K562 (cell line): ENCODE measurements around the gene SLC7A14. TPM values are rescaled to one million over a fixed set of nuclear protein-coding genes. Genes with fewer than 3 reads are reported as not detected.

ENCODE experiments used
- ATAC-seq: fragments of 200-7000 bp; cut with Tn5 transposase; 3 replicates; pipeline ENCODE4 v1.9.1; 2020; ENCODE audit warnings: moderate library complexity
- BruUV-seq: library from RNA; stranded (reverse); fragments of 400-500 nt; replicated peaks from 2 replicates; lab custom pipeline; 2021; lab: Mats Ljungman, UMichigan
- CTCF ChIA-PET: fragments of 300-600 bp; formaldehyde crosslinking; extraction: SDS; loops from one replicate; lab custom pipeline; 2021; ENCODE audit warnings: low intra/inter-chr PET ratio; lab: Yijun Ruan, JAX
- POLR2A ChIA-PET: fragments of 300-600, 350-650 bp; sonication (Branson Sonifier 250); formaldehyde crosslinking; extraction: SDS; loops from one replicate; lab custom pipeline; 2021; ENCODE audit warnings: antibody characterized with exemption, inconsistent platforms; lab: Yijun Ruan, JAX
- DNase-seq, 4 experiments: peaks; one replicate each; pipeline versions ENCODE4 v3.0.0 to v3.0.0-alpha.2; 2011 to 2018; ENCODE audit warnings: low spot score in 3 of 4, mixed read lengths in 3 of 4; ENCODE audit errors: extremely low read depth in 1 of 4
- FAIRE-seq: peaks from 2 replicates; lab custom pipeline; 2011; peaks lifted over from hg19 to GRCh38; lab: Jason Lieb, UNC
- H2AFZ ChIP-seq: 2 replicates; pipeline ENCODE4 v1.6.0; 2011; ENCODE audit warnings: low read depth, low read length, control low read depth, inconsistent platforms
- H3K27ac ChIP-seq: fragments of 200-600 bp; 3 replicates; pipeline ENCODE4 v1.8.0; 2011; ENCODE audit warnings: low read depth, mild to moderate bottlenecking, control low read depth, inconsistent platforms, low read length, moderate library complexity, mixed read lengths; ENCODE audit errors: extremely low read depth
- H3K27me3 ChIP-seq, 2 experiments: fragments of 300-600 bp in 1 of 2; 2 replicates in 1 of 2; 3 replicates in 1 of 2; pipeline versions ENCODE4 v1.6.0 to v1.8.0; 2011; ENCODE audit warnings: inconsistent platforms in 2 of 2, low read length in 2 of 2, mild to moderate bottlenecking in 1 of 2, mixed read lengths in 1 of 2, moderate library complexity in 1 of 2; ENCODE audit not compliant: control insufficient read depth in 2 of 2, insufficient read depth in 2 of 2
- H3K36me3 ChIP-seq: fragments of 300-600 bp; 3 replicates; pipeline ENCODE4 v1.8.0; 2011; ENCODE audit warnings: mild to moderate bottlenecking, low read length, inconsistent platforms; ENCODE audit not compliant: control insufficient read depth, insufficient read depth
- H3K4me1 ChIP-seq, 2 experiments: fragments of 200-600 bp in 1 of 2; replicated peaks in 1 of 2; 2 replicates in 1 of 2; 3 replicates in 1 of 2; pipeline versions ENCODE4 v1.5.1 to v1.8.0; 2011; ENCODE audit warnings: inconsistent platforms in 2 of 2, low read length in 2 of 2, mild to moderate bottlenecking in 1 of 2, mixed read lengths in 1 of 2, moderate library complexity in 1 of 2; ENCODE audit not compliant: control insufficient read depth in 2 of 2, insufficient read depth in 2 of 2
- H3K4me2 ChIP-seq: 2 replicates; pipeline ENCODE4 v1.6.1; 2011; ENCODE audit warnings: low read length, control low read depth, inconsistent platforms, mixed read lengths; ENCODE audit not compliant: insufficient read depth
- H3K4me3 ChIP-seq: fragments of 200-600 bp; sonication (generic), shearing (Covaris generic); 2 replicates; pipeline ENCODE4 v1.5.1; 2016; ENCODE audit warnings: control low read depth, inconsistent platforms
- H3K79me2 ChIP-seq: fragments of 200-600 bp; 3 replicates; pipeline ENCODE4 v1.8.0; 2011; ENCODE audit warnings: low read length, inconsistent platforms; ENCODE audit not compliant: control insufficient read depth, insufficient read depth
- H3K9ac ChIP-seq, 2 experiments: 2 replicates each; pipeline versions ENCODE4 v1.6.0 to v1.6.1; 2011; ENCODE audit warnings: low read depth in 2 of 2, low read length in 2 of 2, control low read depth in 1 of 2, inconsistent platforms in 1 of 2, mild to moderate bottlenecking in 1 of 2, mixed read lengths in 1 of 2; ENCODE audit not compliant: insufficient read depth in 1 of 2
- H3K9me1 ChIP-seq: one replicate; pipeline ENCODE4 v1.6.0; 2011; ENCODE audit warnings: inconsistent platforms, mild to moderate bottlenecking, low read length, moderate library complexity; ENCODE audit not compliant: control insufficient read depth, insufficient read depth
- H3K9me3 ChIP-seq: replicated peaks from 2 replicates; pipeline ENCODE4 v1.5.1; 2011; ENCODE audit warnings: low read depth, low read length, inconsistent platforms; ENCODE audit not compliant: control insufficient read depth, insufficient read depth
- H4K20me1 ChIP-seq: replicated peaks from 2 replicates; pipeline ENCODE4 v1.6.1; 2011; ENCODE audit warnings: low read length, inconsistent platforms, mixed read lengths; ENCODE audit not compliant: control insufficient read depth, insufficient read depth
- CAMTA2 ChIP-seq: fragments of 250-450 bp; sonication (Bioruptor Pico); conservative IDR thresholded peaks from 2 replicates; pipeline ENCODE4 v1.5.1; 2022
- COPS2 ChIP-seq: fragments of 450-650 bp; conservative IDR thresholded peaks from 2 replicates; pipeline ENCODE4 v1.6.1; 2016; ENCODE audit warnings: mild to moderate bottlenecking, moderate library complexity
- FOXK2 ChIP-seq, 2 experiments: fragments of 450-650 bp; IDR thresholded peaks in 1 of 2; conservative IDR thresholded peaks in 1 of 2; 2 replicates each; pipeline ENCODE4 v1.6.1; 2016; ENCODE audit warnings: low read depth in 2 of 2, mild to moderate bottlenecking in 1 of 2
- MCM5 ChIP-seq: fragments of 450-650 bp; IDR thresholded peaks from 2 replicates; pipeline ENCODE4 v1.6.1; 2016; ENCODE audit warnings: low read depth
- MYNN ChIP-seq, 2 experiments: sonication (generic); formaldehyde crosslinking in 1 of 2; IDR thresholded peaks; 2 replicates each; pipeline versions ENCODE4 v1.5.0 to v1.6.1; 2016 to 2020; ENCODE audit warnings: antibody characterized with exemption in 1 of 2, missing genetic modification reagents in 1 of 2
- NCOA6 ChIP-seq: fragments of 450-650 bp; IDR thresholded peaks from 2 replicates; pipeline ENCODE4 v1.6.1; 2017; ENCODE audit warnings: mild to moderate bottlenecking
- SNRNP70 ChIP-seq: fragments of 200-400 bp; formaldehyde crosslinking; optimal IDR thresholded peaks from 2 replicates; pipeline ENCODE3; 2017; ENCODE audit warnings: low read depth, low read length
- TCF15 ChIP-seq: fragments of 250-450 bp; sonication (Bioruptor Pico); IDR thresholded peaks from 2 replicates; pipeline ENCODE4 v1.8.0; 2022; ENCODE audit warnings: moderate library complexity, mild to moderate bottlenecking, inconsistent platforms
- TEAD4 ChIP-seq, 2 experiments: sonication (generic) in 1 of 2; formaldehyde crosslinking in 1 of 2; IDR thresholded peaks; 2 replicates each; pipeline versions ENCODE4 v1.6.1 to v1.8.0; 2012 to 2022; ENCODE audit warnings: borderline replicate concordance in 1 of 2, inconsistent platforms in 1 of 2, low read length in 1 of 2, mild to moderate bottlenecking in 1 of 2, missing genetic modification reagents in 1 of 2
- TSC22D4 ChIP-seq: fragments of 450-650 bp; IDR thresholded peaks from 2 replicates; pipeline ENCODE4 v1.6.1; 2016; ENCODE audit warnings: missing genetic modification characterization, missing biosample characterization, control low read depth
- ZBTB11 ChIP-seq, 3 experiments: fragments of 200-800 bp in 1 of 3; fragments of 250-450 bp in 1 of 3; fragments of 450-650 bp in 1 of 3; sonication (Bioruptor Pico) in 1 of 3; sonication (Bioruptor generic) in 1 of 3; formaldehyde crosslinking in 1 of 3; IDR thresholded peaks; 2 replicates each; pipeline versions ENCODE4 v1.6.1 to v1.8.0; 2016 to 2022; ENCODE audit warnings: mild to moderate bottlenecking in 2 of 3, missing genetic modification characterization in 2 of 3, missing compliant biosample characterization in 1 of 3, moderate library complexity in 1 of 3
- ZNF175 ChIP-seq: fragments of 200-800 bp; sonication (Bioruptor generic); IDR thresholded peaks from 2 replicates; pipeline ENCODE4 v1.6.1; 2016; ENCODE audit warnings: low read depth, mild to moderate bottlenecking, missing genetic modification characterization, missing compliant biosample characterization
- WGBS: fragments of 100-300 bp; shearing (Covaris generic); methylation state at CpG from one replicate; pipeline ENCODE4 v1.1.6; 2016; ENCODE audit warnings: low coverage, mixed read lengths; ENCODE audit not compliant: insufficient coverage; ENCODE audit errors: missing lambda C conversion rate; 5-methylcytosine and 5-hydroxymethylcytosine counted together
- in situ Hi-C: fragments of 300-500 bp; cut with MboI; formaldehyde crosslinking; loops from 4 replicates; pipeline ENCODE4 v1.15.0; 2018; ENCODE audit warnings: inconsistent platforms, mixed read lengths
- intact Hi-C: fragments of 100-400 bp; cut with micrococcal nuclease; formaldehyde crosslinking; loops from 2 replicates; pipeline ENCODE4 v1.14.2; 2022
- polyA plus RNA-seq, 8 experiments: library from polyadenylated mRNA; depleted of rRNA in 4 of 8; stranded (reverse) in 5 of 8; unstranded in 3 of 8; fragments of >200 nt; fragmentation: Nextera tagmentation in 2 of 8; fragmentation: Illumina TruSeq in 1 of 8; extraction: Ambion mirVana in 2 of 8; extraction: Trizol in 1 of 8; gene quantifications; 2 replicates each; pipeline versions ENCODE4 v1.2.1 to v1.2.3, GENCODE V29; 2011 to 2014; ENCODE audit warnings: inconsistent platforms in 1 of 8, missing spikeins in 1 of 8
- total RNA-seq, 7 experiments: library from RNA; depleted of rRNA in 6 of 7; stranded (reverse); fragments of >200 nt in 6 of 7; fragmentation: Illumina TruSeq in 2 of 7; extraction: Trizol in 2 of 7; gene quantifications; 2 replicates each; pipeline versions ENCODE4 v1.2.1 to v1.2.3, GENCODE V29; 2011 to 2021; ENCODE audit warnings: low replicate concordance in 1 of 7

Gene SLC7A14
- total and polyA plus RNA-seq, 9 of the 15 experiments (the other 6 are each of a cell fraction or from before 2014, with no cell fraction given) = not detected

DNA sequence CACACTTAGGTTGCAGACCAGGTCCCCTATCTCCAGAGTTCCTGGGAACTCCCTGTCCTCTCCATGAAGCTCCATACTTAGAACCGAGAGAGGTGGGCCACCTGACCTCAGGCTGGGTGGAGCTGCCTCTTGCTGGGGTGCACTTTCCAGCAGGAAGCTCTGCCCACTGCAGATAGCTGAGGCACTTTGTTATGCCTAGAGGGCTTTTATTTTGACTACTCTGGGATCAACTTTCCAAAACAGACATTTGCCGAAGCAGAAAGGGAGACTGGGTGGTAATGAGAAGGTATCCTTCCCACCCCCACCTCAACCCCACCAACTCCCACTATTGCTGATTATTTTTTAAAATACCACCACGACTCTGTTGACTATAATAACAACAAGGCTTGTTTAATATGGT is 112.5 kb downstream of the SLC7A14 start:
- ATAC-seq (no peak), FAIRE-seq (no peak), DNase-seq (no peak)
- Histone ChIP-seq H3K4me3 (no peak overlapping the region), H3K4me1 (no peaks in the 10 kb centered on the region), H4K20me1 (no peaks in the 10 kb centered on the region), H3K4me2 (no peak overlapping the region), H3K27me3 (peaks cover 18 to 28% of the 10 kb centered on the region in 2 experiments; a peak in 4 of 5 replicates), H3K27ac (no peak overlapping the region), H3K79me2 (no peaks in the 10 kb centered on the region), H2AFZ (no peak overlapping the region), H3K36me3 (no peaks in the 10 kb centered on the region), H3K9ac (no peak overlapping the region), H3K9me3 (no peaks in the 10 kb centered on the region), H3K9me1 (no peaks in the 10 kb centered on the region)
- 0% methylated on average over 3 of the region's 3 CpGs for WGBS
- TF ChIP-seq CAMTA2 (CRISPR knock-in tag) = no peak
- TF ChIP-seq MYNN (IDR thresholded peaks at IDR 0.05) = peak; percentile 88
- TF ChIP-seq MYNN (CRISPR knock-in tag; IDR thresholded peaks at IDR 0.05) = no peak
- intact Hi-C loops = no loop called here
- POLR2A ChIA-PET = no interaction called here
- CTCF ChIA-PET = no interaction called here
- BruUV-seq = no TSS peak
- in situ Hi-C loops = no loop called here

- Histone ChIP-seq H4K20me1 (no peaks in the 10 kb centered on the region), H3K9me3 (no peaks in the 10 kb centered on the region), H3K4me2 (no peak overlapping the region), H3K79me2 (no peaks in the 10 kb centered on the region), H3K27me3 (peaks cover 19 to 28% of the 10 kb centered on the region in 2 experiments; a peak in 4 of 5 replicates), H3K36me3 (no peaks in the 10 kb centered on the region), H3K9me1 (no peaks in the 10 kb centered on the region), H3K4me3 (no peak overlapping the region), H3K27ac (no peak overlapping the region), H3K4me1 (no peaks in the 10 kb centered on the region), H3K9ac (no peak overlapping the region), H2AFZ (no peak overlapping the region)
- in situ Hi-C loops = no loop called here
- FAIRE-seq = no peak
- DNase-seq = no peak
- intact Hi-C loops = no loop called here
- no peak; the same call in 2 of the 3 replicates for ATAC-seq
- ChIA-PET POLR2A (no interaction called here), CTCF (no interaction called here)
- WGBS = 2% methylated on average over 3 of the region's 3 CpGs
- BruUV-seq = no TSS peak
- TF ChIP-seq TSC22D4 (tag) (no peak), NCOA6 (no peak), TEAD4 (IDR thresholded peaks at IDR 0.05; ENCODE audit: low read length) (no peak), TEAD4 (CRISPR knock-in tag; IDR thresholded peaks at IDR 0.05; ENCODE audit: borderline replicate concordance) (no peak), FOXK2 (conservative IDR thresholded peaks at IDR 0.05 in 1 of 2, IDR thresholded peaks at IDR 0.05 in 1 of 2; ENCODE audit: low read depth in 2 of 2) (no peak), ZNF175 (CRISPR knock-in tag) (no peak), SNRNP70 (no peak), COPS2 (no peak), TCF15 (CRISPR knock-in tag) (no peak), MCM5 (no peak), ZBTB11 (CRISPR knock-in tag; IDR thresholded peaks at IDR 0.05) (no peak)
Measured at GRCh38 chr3:170471149-170471548, 114.7 kb downstream of the SLC7A14 start.
